Measurements from ENCODE around the gene SLC5A10.
"Not testable (repeated sequence)": the region's sequence is repeated elsewhere in the genome, so short reads cannot be mapped to it uniquely, and the experiment has no call there.

The SLC5A10 gene

DNA sequence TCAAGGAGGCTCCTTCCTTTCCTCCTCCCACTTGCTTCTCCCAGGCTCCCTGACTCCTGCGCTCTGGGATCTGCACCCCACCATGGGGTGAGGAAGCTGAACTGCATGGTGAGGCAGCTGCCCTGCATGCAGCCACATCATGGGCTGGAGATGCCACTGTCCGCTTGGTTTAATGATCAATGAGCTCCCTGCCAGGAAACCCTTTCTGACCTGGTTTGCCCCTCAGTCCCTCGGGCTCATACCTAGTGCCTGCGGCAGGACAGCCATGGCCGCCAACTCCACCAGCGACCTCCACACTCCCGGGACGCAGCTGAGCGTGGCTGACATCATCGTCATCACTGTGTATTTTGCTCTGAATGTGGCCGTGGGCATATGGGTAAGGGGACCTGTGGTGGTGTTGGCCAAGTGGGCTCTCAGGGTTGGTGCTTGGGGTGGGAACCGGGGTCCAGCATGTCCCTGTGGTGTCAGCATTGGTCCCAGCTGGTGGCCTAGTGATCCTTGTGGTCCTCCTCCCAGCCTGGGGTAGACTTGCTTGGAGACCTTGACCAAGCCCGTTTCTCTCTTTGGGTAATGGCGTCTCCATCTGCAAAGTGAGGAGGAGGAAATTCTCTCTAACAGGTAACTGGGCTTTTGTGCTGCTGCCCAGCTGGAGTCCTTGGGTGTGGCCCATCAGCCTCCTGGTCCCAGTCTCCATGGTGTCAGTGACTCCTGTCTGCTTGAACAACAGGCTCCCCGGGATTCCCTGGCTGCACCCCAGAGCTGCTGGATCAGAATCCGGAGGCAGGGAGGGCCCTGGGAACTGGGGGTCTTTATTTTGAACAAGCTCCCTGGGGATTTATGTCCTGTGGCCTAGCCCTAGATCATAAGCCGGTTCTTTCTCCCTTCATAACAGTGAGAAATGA lies at the start of gene SLC5A10:
SLC5A10 (plus strand) TSS at position 225 of the 902 bp plus-strand sequence; CDS start at position 266, 41 bp downstream.
- no peak for DNase-seq (ENCODE audit: low spot score)

DNA sequence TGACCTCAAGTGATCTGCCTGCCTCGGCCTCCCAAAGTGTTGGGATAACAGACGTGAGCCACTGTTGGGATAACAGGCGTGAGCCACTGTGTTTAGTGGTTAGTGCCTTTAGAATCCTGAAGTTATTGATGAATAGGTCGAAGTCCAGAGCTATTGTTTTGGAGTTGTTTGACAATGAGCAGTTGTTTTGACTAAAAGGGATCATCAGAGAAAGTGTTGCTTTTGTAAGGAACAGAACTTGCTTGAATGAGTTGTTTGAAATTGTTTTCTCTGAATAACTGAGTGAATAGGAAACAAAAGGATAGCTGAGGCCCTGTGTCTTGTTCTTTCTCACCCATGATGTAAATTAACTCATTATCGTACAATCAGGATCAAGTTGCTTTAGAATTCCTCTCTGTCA lies 47.5 kb upstream of the SLC5A10 start:
- DNase-seq (ENCODE audit: low spot score) = no peak

DNA sequence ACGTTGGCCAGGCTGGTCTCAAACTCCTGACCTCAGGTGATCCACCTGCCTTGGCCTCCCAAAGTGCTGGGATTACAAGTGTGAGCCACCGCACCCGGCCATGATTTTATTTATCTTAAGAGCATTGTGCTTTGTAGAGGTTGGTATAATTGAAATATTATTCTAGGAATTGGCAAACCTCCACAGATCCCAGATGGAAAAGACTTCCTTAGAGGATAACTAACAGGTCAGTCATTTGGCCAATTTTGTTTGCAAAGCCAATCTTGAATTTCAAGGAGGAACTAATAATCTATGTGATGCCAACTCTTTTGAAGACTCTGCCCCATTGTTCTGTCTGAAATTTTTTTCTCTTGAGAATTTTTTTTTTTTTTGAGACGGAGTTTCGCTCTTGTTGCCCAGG lies 46.7 kb upstream of the SLC5A10 start:
- DNase-seq (ENCODE audit: low spot score) = no peak

DNA sequence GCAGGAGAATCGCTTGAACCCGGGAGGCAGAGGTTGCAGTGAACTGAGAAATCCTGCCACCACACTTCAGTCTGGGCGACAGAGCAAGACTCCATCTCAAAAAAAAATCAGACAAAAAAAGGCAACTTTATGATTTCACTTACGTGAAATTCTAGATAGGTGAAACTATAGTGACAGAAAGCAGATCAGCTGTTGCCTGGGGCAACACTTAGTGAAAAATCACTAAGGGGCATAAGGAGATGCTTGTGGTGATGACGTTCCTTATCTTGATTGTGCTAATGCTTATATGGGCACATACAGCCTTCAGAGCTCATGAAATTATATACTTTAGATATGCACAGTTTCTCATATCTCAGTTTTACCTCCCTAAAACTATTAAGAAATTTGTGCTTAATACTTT lies 41.6 kb upstream of the SLC5A10 start:
- no peak for DNase-seq (ENCODE audit: low spot score)

DNA sequence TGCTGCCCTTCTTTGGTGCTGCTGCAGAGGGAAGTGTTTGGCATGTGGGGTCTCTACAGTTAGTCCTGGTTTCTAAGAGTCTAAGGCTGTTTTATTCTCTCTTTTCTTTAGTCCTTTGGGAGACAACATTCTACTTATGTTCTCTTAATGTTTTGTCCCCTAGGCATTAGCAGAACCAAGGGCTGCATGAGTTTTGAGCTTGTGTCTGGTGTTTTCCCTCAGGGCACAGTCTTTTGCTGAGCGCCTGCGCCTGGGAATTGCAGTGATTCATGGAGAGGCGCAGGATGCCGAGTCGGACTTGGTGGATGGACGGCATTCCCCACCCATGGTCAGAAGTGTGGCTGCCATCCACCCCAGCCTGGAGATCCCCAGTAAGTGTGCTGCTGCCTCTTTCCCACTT lies 41.1 kb upstream of the SLC5A10 start:
- DNase-seq (ENCODE audit: low spot score) = no peak

DNA sequence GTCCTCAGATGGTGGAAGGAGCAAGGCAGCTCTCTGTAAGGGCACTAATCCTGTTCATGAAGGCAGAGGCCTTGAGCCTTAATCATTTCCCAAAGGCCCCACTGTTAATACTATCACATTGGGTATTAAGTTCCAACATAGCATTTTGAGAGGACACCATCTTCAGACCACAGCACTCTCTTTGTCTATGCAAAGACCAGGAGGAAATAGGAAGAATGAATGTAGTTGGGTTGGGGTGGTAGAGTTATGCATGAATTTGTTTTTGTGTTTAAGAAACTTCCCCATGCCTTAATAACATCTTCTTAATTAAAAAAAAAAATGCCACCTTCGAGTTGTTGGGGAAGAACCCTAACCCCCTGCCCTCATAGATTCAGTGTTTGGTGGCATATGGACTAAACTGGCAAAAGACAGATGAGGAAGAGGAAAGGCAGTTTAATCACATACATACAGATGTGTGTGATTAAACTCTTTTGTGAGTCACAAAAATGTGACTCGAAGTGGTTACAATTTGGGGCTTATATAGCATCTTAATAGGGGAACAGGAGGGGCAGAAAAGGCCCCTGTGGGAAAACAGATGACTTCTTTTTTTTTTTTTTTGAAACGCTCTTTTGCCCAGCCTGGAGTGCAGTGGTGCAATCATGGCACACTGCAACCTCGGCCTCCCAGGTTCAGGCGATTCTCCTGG lies 35.0 kb upstream of the SLC5A10 start:
- DNase-seq (ENCODE audit: low spot score) = no peak

DNA sequence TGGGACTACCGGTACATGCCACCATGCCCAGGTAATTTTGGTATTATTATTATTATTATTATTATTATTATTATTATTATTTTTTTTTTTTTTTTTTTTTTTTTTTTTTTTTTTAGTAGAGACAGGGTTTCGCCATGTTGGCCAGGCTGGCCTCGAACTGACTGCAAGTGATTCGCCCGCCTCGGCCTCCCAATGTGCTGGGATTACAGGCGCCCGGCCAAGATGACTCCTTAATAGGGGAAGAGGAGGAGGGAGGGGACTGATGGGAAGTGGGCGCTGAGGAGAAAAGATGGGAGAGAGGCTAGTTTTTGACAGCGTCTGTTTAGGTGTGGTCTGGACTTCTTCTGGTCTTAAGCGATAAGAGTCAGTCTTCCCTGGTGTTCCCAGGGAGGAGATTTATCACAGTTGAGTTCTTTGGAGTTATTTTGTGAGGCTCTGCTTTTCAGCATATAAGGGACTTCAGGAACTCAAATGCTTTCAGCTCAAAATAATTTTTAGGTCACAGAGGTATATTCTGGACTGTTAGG lies 34.4 kb upstream of the SLC5A10 start:
- no peak for DNase-seq (ENCODE audit: low spot score)

DNA sequence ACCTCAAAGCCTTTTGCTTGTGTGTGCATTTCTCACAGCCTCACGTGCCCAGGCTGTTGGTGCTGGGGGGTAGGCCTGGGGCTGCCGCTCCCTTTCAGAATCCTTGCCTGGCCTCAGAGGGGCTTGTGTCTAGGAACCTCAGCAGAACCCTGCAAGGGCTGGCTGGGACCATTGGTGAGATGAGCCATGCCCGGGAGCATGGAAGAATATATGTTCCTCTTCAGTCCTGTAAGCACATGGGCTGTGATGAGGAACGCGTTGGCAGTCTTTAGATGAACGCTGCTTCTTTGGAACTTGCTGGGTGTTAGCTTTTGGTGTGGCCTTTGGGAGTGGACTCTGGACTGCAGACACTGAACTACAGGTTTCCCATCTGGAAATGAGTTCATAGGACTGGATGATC lies 32.0 kb upstream of the SLC5A10 start:
- DNase-seq (ENCODE audit: low spot score) = no peak

DNA sequence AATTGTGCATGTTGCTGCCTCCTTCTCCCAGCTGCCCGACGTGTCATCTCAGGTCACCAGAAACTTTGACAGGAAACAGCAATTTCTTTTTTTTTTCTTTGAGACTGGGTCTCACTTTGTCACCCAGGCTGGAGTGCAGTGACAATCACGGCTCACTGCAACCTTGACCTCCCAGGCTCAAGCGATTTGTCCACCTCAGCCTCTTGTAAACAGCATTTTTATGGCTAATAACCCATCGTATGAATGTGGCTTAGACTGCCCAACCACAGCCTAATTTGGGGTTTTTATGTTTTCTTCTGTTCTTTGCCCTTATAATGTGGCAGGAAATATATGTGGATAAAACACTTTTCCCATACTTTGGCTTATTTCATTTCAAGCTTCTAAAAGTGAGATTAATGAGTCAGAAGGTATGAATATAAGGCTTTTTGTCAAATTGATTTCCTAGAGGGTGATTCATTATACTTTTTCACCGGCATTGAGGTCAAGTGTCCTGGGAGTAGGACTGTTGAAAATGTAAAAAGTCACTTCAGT lies 31.0 kb upstream of the SLC5A10 start:
- DNase-seq (ENCODE audit: low spot score) = no peak

DNA sequence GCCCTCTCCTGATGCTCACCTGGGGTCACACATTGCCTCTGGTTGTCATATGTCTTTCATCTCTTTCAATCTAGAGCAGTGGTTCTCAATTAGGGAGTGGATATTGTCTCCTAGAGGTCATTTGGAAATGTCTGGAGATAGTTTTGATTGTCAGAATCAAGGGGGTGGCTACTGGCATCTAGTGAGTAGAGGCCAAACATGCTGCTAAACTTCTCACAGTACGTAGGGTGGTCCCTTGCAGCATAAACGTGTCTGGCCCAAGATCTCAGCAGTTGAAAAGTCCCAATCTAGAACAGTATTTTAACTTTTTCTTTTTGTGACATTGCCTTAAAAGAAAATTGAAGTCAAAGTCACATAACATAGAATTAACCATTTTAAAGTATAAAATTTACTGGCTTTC lies 30.5 kb upstream of the SLC5A10 start:
- no peak for DNase-seq (ENCODE audit: low spot score)

DNA sequence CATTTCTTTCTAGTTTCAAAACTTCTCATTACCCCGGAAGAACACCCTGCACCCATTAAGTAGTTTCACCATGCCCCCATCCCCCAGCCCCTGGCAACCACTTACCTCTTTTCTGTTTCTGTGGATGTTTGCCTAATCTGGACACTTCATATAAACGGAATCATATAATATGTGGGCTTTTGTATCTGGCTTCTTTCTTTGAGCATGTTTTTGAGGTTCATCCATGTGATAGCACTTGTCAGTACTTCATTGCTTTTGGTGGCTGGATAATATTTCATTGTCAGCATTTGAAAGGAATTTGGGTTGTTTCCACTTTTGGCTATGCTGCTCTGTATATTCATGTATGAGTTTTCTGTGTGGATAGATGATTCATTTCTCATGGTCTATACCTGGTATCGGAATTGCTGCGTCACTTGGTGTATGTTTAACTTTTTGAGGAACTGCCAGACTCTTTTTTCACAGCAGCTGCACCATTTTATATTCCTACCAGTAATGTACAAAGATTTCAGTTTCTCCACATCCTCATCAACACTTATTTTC lies 30.0 kb upstream of the SLC5A10 start:
- no peak for DNase-seq (ENCODE audit: low spot score)

DNA sequence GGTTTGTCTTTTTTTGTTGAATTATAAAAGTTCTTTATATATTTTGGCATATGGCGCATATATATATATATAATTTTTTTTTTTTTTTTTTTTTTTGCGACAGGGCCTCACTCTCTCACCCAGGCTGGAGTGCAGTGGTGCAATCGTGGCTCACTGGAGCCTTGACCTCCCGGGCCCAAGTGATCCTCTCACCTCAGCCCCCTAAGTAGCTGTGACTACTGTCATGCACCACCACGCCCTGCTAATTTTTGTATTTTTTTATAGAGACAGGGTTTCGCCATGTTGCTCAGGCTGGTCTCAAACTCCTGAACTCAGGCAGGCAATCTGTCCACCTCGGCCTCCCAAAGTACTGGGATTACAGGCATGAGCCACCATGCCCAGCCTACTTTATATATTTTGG lies 29.4 kb upstream of the SLC5A10 start:
- DNase-seq (ENCODE audit: low spot score) = not testable (repeated sequence)

DNA sequence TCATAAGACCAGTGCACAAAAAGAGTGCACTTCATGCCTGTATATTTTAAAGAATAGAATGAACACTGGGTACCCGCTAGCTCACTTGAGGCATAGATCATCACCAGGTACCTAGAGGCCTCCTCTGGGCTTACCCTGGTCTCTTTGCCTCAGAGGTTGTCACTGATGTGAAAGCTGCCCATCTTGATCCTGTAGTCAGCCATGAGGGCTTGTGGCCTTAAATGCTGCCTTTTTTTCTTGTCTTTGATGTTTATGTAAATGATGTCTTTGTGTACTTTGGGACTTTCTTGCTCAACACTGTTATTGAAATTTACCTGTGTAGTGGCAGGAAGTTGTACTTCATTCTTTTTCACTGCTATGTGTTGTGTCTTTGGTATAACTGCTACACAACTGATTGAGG lies 26.8 kb upstream of the SLC5A10 start:
- no peak for DNase-seq (ENCODE audit: low spot score)

DNA sequence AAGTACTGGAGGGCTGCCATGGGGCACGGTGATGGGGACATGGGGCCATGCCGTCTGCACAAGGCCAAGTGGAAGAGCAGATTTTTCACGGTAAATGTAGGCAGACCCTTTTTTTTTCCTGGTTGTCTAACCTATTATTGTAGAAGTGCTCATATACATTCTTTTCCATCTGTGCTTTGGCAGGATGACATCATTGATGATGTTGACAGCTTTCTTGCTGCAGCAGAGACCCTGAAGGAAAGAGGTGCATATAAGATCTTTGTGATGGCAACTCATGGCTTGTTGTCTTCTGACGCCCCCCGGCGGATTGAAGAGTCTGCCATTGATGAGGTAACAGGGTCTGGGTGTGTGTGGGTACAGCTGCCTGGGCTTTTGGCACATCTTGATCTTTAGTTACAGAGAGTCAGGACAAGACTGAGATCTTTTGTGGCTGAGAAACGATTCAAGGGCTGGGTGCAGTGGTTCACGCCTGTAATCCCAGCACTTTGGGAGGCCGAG lies 23.3 kb upstream of the SLC5A10 start:
- no peak for DNase-seq (ENCODE audit: low spot score)

DNA sequence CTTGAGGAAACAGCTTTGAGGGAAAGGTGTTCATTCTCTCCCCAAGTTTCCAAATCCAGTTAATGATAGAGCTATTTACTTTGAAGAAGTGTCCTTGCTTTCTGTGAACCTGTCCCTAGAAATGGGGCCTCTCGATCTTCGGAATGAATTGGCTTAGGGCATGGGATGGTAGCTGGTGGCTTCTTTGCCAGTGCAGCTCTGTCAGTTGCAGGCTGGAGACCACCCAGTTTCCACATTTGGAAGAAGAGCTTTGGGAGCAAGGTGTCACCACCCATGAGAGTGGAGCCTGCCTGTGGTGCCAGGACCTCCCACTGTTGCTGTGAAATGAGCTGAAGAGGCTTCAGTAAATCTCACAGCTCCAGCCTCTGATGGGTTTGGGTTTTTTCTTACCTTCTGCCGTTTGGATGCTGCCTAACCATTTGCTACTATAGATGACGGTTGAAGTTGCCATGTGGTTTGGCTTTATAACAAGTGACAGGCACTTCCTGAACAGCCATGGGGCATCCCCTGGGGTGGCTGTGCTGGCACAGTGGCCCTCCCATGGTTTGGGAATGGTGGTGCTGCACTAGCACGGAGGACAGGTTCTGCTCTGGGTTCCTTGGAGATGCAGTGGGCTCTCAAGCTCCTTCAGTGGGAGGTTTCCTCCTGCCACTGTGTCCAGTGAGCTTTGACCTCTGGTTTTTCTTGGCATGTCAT lies 19.5 kb upstream of the SLC5A10 start:
- no peak for DNase-seq (ENCODE audit: low spot score)

DNA sequence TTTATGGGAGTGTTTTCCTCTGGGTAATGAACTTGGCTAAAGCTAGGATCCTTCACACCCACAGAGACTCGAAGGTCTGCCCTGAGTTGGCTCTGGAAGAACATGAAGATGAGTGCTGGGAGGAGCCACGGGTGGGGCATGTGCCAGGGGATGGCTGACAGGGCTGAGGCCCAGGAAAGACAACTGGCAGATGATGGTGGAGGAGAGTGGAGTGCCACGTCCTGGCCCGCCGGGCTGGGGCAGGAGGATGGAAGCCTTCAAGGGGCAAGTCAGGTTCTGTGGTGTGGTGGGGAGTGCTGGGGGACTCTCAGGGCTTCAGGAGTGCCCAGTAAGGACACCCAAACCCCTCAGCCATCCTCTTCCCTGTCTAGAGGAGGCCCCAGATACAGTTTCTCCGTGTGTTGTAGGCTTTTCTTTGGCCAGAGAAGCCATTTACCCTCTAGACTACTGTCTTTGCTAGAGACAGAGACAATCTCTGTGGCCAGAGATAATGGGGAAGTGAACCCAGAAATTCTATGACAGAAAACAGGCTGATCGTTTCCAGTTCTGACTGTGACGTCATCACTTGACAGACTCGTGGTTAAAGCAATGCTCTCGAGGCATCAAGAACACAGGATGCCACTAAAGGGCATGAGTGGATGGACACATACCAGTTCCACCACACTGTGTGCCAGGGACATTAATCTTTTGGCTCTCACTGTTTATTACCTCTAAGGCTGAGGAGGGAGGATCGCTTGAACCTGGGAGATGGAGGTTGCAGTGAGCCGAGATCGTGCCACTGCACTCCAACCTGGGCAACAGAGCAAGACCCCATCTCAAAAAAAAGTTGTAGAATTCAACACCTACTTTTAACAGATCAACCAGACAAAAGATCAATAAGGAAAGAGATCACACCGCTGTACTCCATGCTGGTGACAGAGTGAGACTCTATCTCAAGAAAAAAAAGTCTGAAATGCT lies 18.6 kb upstream of the SLC5A10 start:
- no peak for DNase-seq (ENCODE audit: low spot score)

DNA sequence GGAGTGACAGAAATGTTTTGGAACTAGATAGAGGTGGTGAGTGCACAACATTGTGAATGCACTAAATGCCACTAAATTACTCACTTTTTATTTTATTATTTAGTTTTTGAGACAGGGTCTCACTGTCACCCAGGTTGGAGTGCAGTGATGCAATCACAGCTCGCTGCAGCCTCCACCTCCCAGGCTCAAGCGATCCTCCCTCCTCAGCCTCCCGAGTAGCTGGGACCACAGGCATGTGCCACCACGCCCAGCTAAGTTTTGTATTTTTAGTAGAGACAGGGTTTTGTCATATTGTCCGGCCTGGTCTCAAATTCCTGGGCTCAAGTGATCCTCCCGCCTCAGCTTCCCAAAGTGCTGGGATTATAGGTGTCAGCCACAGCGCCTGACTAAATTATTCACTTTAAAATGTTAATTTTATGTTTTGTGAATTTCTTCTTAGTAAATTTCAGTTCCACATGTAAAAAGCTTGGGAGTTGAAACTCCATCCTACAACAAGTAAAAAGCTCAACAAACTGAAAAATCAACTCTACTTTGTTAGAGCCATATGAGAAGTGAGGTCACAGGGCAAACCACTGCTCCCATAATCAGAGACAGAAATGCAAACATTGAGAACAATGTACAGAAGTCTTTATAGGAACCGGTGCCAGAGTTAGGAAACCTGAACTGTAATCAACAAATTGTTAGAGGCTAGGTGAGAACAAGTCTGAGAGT lies 13.8 kb upstream of the SLC5A10 start:
- DNase-seq (ENCODE audit: low spot score) = no peak

DNA sequence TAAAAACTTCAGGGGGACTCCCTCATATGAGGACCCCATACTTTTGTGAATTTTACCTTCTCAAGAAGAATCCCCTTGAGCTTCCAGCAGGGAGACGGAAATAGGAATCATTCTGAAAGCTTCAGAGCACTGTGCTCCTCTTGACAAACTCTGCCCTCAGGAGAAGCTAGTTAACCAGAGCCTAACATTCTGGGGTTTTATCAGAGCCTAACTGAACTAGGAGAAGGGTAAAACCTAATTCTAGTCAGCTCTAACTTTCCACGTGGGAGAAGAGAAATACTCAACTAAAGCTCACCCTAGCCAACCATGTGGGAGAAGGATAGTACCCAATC lies 13.3 kb upstream of the SLC5A10 start:
- no peak for DNase-seq (ENCODE audit: low spot score)

DNA sequence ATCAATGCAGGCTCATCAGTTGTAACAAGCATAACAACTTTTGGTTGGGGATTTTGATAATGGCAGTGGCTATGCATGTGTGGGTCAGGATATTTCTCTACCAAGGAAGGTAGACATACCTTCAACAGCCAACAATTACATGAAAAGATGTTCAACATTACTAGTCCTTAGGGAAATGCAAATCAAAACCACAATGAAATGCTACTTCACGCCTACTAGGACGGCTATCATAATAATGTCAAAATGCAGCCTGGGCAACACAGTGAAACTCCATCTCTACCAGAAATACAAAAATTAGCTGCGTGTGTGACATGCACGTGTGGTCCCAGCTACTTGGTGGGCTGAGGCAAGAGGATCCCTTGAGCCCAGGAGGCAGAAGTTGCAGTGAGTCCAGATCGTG lies 7.3 kb upstream of the SLC5A10 start:
- no peak for DNase-seq (ENCODE audit: low spot score)

DNA sequence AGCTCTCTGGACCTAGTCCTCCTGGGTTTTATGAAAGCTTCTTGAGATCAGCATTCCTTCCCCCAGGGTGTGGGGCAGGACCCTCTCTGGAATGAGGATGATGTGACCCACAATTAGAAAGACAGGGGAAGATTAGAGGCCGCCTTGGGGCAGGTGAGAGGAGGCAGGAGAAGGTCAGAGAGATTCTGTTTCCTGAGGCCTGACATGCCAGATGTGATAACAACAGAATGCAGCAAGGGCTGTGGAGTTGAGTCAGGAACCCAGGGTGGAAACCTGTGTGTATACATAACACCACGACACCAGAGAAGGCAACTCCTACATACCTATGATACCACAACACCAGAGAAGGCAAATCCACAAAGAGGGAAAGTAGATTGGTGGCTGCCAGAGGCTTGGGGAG lies 5.4 kb upstream of the SLC5A10 start:
- DNase-seq (ENCODE audit: low spot score) = no peak
